Colon (tissue), 2 donors: ENCODE results near the gene MCM7.

Experiments used
- FAIRE-seq: peaks from 2 replicates; lab custom pipeline; 2012; peaks lifted over from hg19 to GRCh38; lab: Jason Lieb, UNC
- donor health status: control.
- donor health status: control.

Gene MCM7

DNA sequence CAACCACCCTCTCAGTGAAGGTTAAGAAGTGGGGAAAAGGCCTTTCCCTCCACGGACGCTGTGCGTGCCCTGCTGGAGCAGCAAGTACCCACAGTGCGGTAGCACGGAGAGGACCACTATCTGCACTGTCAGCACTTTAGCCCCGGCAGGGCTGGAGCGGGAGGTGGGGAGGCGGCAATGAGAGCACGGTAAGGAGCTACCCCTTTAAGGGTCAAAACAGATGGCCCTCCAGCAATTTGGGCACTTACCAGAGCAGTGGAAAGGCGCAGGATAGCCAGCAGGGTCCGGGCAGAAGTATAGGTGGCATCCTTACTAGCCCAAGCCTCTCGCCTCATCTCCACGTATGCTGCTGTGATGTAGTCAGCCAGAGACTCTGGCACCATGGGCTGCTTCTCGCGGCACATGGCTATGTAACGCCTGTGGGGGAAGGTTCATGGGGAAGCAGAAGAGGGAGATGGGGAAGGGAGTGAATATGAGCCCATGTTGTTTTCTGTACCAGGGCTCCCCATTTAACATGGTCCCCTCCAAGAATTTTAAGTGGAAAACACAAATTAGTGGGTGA lies 7.2 kb downstream of the MCM7 start:
- FAIRE-seq: no peak

GRCh38 chr7:100093498-100093897 lies 7.7 kb downstream of the MCM7 start:
- no peak for FAIRE-seq

DNA sequence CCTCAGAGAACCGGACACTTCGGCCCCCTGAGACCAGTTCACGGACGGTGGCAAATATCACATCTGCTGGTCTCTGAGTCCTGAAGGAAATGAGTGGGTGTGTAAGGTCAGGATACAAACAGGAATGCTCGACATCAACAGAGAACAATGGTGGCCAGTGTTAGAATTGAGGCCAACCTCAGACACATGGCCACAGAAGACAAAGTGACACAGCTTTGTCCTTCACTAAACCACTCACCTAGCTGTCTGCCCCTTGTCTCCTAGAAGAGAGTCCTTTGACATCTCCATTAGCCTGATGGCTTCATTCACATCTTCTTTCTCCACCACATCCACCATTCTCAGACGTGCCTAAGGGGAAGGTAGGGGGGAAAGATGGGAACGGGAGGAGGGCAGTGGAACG lies 8.1 kb downstream of the MCM7 start:
- no peak for FAIRE-seq

GRCh38 chr7:100091411-100092181 lies 9.6 kb downstream of the MCM7 start:
- no peak for FAIRE-seq

DNA sequence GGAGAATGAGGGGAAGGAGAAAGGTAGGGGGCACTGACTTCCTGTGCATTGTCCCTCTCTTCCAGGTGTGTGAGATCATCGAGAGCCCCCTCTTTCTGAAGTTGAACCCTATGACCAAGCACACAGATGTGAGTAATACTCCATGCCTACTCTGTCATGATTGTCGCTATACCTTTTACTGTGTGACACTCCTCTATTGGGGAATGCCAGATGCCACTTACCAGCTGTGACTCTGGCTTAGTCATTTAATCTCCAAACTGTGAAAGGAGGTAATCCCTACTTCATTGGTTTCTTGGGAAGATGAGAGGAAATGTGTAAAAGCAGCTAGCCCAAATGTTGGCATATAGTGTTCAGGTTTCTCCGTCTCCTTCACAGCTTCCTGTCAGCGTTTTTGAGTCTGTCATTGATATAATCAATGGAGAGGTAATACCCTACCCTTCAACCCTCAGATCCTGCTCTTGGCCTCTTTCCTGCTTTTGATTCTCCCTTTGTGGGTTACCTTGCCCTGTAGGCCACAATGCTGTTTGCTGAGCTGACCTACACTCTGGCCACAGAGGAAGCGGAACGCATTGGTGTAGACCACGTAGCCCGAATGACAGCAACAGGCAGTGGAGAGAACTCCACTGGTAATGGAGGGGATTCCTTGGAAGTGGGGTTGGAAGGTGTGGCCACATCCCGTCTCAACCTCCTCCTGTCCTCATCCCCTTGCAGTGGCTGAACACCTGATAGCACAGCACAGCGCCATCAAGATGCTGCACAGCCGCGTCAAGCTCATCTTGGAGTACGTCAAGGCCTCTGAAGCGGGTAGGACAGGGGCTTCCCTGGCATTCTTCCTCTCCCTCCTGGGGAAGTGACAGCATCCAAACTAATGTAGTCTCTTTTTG lies 10.4 kb downstream of the MCM7 start:
- no peak for FAIRE-seq

DNA sequence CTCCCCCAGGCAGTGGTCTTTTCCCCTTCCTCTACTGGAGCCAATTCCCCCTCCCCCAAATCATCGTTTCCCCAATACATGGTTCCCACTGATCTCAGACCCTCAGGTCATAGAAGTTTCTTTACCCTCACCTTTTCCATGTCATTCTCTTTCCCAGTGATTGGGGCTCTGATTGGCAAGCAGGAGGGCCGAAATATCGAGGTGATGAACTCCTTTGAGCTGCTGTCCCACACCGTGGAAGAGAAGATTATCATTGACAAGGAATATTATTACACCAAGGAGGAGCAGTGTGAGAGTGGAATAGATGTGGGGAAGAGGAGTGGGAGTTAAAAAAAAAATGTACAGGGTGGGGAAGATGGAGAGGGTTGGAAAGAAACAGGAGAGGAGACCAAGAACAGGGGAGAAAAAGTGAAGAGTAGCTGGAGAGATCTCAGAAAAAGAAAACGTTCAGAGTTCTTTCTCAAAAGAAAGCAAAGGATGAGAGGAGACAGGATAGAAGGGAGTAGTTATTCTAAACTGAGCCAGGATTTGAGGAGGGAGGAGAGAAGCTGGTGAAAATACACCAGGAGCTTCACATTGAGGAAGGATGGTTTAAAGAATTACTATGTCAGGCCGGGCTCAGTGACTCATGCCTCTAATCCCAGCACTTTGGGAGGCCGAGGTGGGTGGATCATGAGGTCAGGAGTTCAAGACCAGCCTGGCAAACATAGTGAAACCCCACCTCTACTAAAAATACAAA lies 11.6 kb downstream of the MCM7 start:
- no peak for FAIRE-seq

GRCh38 chr7:100088621-100089457 lies 12.4 kb downstream of the MCM7 start, which contains the start of gene COPS6:
COPS6 (plus strand) TSS chr7:100088969; CDS start chr7:100088991, 22 bp downstream.
- FAIRE-seq: no peak

- FAIRE-seq: no peak
Observed at GRCh38 chr7:100088095-100088620, 13.0 kb downstream of the MCM7 start.

DNA sequence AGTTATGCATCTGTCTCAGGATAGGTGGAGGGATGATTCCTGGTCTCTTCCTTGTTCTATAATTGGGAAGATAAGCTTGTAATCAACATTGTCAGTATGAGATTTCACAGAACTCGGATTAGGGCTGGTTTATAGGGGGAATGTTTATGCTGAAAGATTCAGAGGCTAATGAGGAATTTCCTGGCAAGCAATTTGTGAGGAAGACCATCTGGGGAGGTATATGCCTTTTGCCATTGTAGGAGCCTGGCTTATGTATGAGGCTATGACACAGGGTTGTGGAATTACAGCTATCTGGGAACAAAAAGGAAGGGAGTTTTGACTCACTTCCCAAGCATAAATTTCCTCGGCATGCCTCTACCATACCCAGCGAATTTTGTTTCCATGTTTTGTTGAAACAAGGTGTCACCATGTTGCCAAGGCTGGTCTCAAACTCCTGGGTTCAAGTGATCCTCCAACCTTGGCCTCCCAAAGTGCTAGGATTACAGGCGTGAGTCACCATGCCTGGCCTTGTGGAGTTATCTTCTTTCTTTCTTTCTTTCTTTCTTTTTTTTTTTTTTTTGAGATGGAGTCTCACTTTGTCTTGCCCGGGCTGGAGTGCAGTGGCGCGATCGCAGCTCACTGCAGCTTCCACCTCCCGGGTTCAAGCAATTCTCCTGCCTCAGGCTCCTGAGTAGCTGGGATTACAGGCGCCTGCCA lies 14.0 kb downstream of the MCM7 start:
- FAIRE-seq: no peak

GRCh38 chr7:100085515-100085914 lies 15.7 kb downstream of the MCM7 start:
- FAIRE-seq: no peak

- no peak for FAIRE-seq
Observed at GRCh38 chr7:100082978-100083377, 18.2 kb downstream of the MCM7 start.

DNA sequence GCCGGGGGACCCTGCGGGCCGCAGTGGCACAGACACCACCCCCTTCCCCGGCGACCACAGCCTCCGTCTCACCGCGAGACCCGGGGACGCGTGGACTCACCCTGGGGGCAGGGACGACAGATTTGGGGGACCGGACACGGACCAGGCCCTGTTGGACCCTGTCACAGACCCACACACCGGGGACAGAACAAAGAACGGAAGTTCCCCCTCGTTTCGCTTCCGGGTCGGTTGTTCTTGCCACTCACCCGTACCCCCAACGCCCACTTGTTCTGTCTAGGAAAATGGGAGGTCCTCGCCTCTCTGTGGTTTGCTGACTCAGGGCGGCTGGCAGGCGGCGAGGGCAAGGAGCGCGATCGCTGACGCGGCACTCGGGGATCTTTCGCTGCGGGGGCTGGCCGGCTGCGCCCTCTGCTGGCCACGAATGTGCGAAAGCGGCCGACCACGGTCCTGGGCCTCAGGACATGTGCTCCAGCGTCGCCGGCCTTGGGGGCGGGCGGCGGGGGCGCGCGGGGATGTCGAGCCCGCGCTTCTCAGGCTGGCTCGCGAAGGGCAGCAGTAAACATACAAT lies 19.6 kb downstream of the MCM7 start, which contains the start of gene ZNF3:
TSS of gene ZNF3 (minus strand) at position 189 of the 568 bp plus-strand sequence. CDS start 4,366 bp downstream, outside the sequence.
- FAIRE-seq: no peak

- FAIRE-seq: no peak
Observed at GRCh38 chr7:100080907-100081534, 20.2 kb downstream of the MCM7 start.

DNA sequence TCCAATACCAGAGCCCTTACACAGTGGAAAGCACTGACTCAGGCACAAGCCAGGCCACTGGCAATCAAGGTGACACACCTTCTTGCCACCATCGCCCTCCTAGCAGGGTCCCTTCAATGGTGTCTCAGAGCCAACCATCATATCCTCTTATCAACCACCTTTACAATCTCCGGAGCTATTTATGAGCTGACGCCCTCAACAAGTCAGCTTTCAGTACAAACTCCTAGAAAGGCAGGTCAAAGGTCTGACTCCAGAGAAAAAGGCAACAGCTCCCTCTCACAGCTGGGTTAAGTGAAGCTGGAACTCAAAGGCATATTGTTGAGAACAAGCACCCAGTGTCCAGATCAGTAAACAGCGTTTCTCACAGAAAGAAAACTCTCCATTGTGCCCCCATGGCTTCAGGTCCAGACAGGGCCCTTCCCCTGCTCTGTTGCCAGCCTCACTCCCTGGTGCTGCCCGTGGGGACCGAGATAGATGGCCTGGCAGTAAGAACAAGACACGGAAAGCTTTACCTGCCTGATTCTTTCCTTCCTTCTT lies 22.1 kb downstream of the MCM7 start:
- FAIRE-seq: no peak

DNA sequence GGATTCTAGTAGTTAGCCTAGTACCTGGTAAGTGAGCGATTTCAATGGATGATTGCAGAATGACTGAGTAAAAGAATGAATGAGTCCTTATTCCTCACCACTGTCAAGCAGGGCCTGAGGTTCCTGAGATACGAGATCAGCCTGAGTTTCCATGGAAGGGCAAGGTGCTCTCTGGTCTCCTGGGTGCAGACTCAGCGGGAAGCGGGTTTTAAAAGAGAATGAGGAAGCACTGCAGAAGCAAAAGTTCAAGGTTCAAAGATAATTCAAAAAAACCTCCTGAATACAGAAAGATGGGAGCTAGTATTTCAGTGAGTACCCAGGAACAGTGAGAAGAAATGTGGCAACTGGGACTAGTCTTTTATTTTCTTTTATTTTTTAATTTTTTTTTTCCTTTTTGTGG lies 24.0 kb downstream of the MCM7 start:
- no peak for FAIRE-seq

DNA sequence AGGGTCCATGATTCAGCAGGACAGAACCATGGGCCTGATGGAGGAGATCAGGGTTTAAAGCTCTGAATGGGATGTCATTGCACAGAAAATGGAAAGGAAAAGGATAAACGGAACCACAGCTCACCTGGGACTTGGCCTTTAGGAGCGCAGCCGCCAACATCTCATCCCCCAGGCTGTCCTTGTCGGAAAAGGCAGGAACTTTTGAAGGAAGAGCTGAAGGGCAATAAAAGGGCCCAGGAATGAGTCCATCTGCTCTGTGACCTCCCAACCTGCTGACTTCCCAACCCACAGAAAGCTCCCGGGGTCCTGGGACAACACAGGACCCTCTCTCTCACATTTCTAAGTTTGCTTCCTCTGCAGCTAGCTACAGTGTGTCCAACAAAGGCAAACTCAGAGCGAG lies 25.8 kb downstream of the MCM7 start:
- no peak for FAIRE-seq

- FAIRE-seq: no peak
Observed at GRCh38 chr7:100074841-100075240, 26.4 kb downstream of the MCM7 start.

- no peak for FAIRE-seq
Observed at GRCh38 chr7:100072462-100072861, 28.7 kb downstream of the MCM7 start.
